ENCODE results near the gene NUPR1. TPM values are rescaled to one million over a fixed set of nuclear protein-coding genes. Genes with fewer than 3 reads are reported as not detected.
A peak's percentile ranks its signal among the peaks of the same experiment; 100 is the strongest.

Gene NUPR1
- total and polyA plus RNA-seq, 2 of the 13 experiments (the other 11 are each of a cell fraction or from before 2014, with no cell fraction given), result 18.0 to 25.6 TPM

DNA sequence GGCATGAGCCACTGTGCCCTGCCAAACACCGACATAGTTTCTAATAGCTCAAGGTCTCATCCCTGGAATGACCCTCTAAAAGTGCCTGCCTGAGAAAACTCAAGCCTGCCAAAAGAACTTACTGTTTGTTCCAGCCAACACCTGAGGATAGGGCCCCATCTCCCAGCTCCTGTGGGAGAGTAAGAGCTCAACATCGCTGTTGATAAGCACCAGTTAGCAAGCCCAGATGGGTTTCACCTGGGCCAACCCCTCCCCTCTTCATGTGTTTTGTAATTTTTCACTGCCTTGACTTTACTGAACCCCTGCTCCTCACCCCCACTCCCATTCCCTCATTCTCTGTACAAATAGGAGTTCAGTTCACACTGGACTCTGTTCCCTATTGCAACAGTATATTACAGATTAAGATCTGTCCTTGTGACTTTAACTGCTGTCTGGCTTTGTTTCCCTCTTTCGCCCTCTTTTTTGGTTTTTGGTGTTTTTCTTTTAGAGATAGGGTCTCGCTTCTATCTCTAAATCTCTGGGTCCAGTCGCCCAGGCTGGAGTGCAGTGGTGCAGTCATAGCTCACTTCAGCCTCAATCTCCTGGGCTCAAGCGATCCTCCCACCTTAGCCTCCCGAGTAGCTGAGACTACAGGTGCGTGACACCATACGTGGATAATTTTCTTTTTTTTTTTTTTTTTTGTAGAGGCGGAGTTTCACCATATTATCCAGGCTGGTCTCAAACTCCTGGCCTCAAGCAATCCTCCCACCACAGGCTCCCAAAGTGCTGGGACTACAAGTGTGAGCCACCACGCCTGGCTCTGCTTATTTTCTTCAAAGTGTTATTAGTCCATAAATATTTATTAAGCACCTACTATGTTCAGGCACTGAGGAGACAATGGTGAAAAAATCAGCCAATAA lies 12.3 kb downstream of the NUPR1 start (continued):
- TF ChIP-seq, protein P1, sequence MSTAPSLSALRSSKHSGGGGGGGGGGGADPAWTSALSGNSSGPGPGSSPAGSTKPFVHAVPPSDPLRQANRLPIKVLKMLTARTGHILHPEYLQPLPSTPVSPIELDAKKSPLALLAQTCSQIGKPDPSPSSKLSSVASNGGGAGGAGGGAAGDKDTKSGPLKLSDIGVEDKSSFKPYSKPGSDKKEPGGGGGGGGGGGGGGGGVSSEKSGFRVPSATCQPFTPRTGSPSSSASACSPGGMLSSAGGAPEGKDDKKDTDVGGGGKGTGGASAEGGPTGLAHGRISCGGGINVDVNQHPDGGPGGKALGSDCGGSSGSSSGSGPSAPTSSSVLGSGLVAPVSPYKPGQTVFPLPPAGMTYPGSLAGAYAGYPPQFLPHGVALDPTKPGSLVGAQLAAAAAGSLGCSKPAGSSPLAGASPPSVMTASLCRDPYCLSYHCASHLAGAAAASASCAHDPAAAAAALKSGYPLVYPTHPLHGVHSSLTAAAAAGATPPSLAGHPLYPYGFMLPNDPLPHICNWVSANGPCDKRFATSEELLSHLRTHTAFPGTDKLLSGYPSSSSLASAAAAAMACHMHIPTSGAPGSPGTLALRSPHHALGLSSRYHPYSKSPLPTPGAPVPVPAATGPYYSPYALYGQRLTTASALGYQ (CRISPR knock-in tag; IDR thresholded peaks at IDR 0.05), result peak; percentile 89
- TF ChIP-seq ZNF570 (CRISPR knock-in tag; IDR thresholded peaks at IDR 0.05; ENCODE audit: borderline replicate concordance) (no peak), DPF2 (CRISPR knock-in tag; IDR thresholded peaks at IDR 0.05; ENCODE audit: borderline replicate concordance, low read depth) (peak; percentile 99), MAZ (IDR thresholded peaks at IDR 0.05; ENCODE audit: borderline replicate concordance, low read depth, low read length) (peak; percentile 97), MAZ (CRISPR knock-in tag; IDR thresholded peaks at IDR 0.05; ENCODE audit: low read depth) (peak; percentile 84; the same call in 1 of the 2 replicates), GATAD2A (CRISPR knock-in tag; IDR thresholded peaks at IDR 0.05) (peak; percentile 100), ZC3H13 (CRISPR knock-in tag; IDR thresholded peaks at IDR 0.05) (no peak), ZNF350 (CRISPR knock-in tag; IDR thresholded peaks at IDR 0.05; ENCODE audit: borderline replicate concordance, low read depth) (peak; percentile 85), ZNF773 (CRISPR knock-in tag; IDR thresholded peaks at IDR 0.05; ENCODE audit: borderline replicate concordance) (peak; percentile 70; the same call in 1 of the 2 replicates), SMARCC2 (IDR thresholded peaks at IDR 0.05) (no peak), ZNF547 (CRISPR knock-in tag; IDR thresholded peaks at IDR 0.05) (no peak; the same call in 1 of the 2 replicates), MAFF (IDR thresholded peaks at IDR 0.05; ENCODE audit: low read depth, low read length) (no peak), HIVEP1 (CRISPR knock-in tag; IDR thresholded peaks at IDR 0.05) (peak; percentile 34; the same call in 1 of the 2 replicates), DMAP1 (CRISPR knock-in tag; IDR thresholded peaks at IDR 0.05) (peak; percentile 78; the same call in 1 of the 2 replicates), ZNF816 (CRISPR knock-in tag; IDR thresholded peaks at IDR 0.05; ENCODE audit: borderline replicate concordance) (peak; percentile 86; the same call in 1 of the 2 replicates)
- TF ChIP-seq, protein P2, sequence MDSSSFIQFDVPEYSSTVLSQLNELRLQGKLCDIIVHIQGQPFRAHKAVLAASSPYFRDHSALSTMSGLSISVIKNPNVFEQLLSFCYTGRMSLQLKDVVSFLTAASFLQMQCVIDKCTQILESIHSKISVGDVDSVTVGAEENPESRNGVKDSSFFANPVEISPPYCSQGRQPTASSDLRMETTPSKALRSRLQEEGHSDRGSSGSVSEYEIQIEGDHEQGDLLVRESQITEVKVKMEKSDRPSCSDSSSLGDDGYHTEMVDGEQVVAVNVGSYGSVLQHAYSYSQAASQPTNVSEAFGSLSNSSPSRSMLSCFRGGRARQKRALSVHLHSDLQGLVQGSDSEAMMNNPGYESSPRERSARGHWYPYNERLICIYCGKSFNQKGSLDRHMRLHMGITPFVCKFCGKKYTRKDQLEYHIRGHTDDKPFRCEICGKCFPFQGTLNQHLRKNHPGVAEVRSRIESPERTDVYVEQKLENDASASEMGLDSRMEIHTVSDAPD (CRISPR knock-in tag; IDR thresholded peaks at IDR 0.05), result peak; percentile 98
- TF ChIP-seq, protein P3, sequence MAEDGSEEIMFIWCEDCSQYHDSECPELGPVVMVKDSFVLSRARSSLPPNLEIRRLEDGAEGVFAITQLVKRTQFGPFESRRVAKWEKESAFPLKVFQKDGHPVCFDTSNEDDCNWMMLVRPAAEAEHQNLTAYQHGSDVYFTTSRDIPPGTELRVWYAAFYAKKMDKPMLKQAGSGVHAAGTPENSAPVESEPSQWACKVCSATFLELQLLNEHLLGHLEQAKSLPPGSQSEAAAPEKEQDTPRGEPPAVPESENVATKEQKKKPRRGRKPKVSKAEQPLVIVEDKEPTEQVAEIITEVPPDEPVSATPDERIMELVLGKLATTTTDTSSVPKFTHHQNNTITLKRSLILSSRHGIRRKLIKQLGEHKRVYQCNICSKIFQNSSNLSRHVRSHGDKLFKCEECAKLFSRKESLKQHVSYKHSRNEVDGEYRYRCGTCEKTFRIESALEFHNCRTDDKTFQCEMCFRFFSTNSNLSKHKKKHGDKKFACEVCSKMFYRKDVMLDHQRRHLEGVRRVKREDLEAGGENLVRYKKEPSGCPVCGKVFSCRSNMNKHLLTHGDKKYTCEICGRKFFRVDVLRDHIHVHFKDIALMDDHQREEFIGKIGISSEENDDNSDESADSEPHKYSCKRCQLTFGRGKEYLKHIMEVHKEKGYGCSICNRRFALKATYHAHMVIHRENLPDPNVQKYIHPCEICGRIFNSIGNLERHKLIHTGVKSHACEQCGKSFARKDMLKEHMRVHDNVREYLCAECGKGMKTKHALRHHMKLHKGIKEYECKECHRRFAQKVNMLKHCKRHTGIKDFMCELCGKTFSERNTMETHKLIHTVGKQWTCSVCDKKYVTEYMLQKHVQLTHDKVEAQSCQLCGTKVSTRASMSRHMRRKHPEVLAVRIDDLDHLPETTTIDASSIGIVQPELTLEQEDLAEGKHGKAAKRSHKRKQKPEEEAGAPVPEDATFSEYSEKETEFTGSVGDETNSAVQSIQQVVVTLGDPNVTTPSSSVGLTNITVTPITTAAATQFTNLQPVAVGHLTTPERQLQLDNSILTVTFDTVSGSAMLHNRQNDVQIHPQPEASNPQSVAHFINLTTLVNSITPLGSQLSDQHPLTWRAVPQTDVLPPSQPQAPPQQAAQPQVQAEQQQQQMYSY (CRISPR knock-in tag; IDR thresholded peaks at IDR 0.05), result no peak
- TF ChIP-seq, protein P4, sequence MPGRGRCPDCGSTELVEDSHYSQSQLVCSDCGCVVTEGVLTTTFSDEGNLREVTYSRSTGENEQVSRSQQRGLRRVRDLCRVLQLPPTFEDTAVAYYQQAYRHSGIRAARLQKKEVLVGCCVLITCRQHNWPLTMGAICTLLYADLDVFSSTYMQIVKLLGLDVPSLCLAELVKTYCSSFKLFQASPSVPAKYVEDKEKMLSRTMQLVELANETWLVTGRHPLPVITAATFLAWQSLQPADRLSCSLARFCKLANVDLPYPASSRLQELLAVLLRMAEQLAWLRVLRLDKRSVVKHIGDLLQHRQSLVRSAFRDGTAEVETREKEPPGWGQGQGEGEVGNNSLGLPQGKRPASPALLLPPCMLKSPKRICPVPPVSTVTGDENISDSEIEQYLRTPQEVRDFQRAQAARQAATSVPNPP (CRISPR knock-in tag; IDR thresholded peaks at IDR 0.05), result peak; percentile 87; the same call in 1 of the 2 replicates
- TF ChIP-seq, protein P5, sequence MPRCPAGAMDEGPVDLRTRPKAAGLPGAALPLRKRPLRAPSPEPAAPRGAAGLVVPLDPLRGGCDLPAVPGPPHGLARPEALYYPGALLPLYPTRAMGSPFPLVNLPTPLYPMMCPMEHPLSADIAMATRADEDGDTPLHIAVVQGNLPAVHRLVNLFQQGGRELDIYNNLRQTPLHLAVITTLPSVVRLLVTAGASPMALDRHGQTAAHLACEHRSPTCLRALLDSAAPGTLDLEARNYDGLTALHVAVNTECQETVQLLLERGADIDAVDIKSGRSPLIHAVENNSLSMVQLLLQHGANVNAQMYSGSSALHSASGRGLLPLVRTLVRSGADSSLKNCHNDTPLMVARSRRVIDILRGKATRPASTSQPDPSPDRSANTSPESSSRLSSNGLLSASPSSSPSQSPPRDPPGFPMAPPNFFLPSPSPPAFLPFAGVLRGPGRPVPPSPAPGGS (CRISPR knock-in tag; IDR thresholded peaks at IDR 0.05), result no peak
